Panc1 (cell line): Measurements from ENCODE around the gene NFATC1. TPM values are rescaled to one million over a fixed set of nuclear protein-coding genes. Genes with fewer than 3 reads are reported as not detected.

Experiments used
- ATAC-seq: fragments of 200-7000 bp; cut with Tn5 transposase; 2 replicates; pipeline ENCODE4 v1.9.1; 2020; ENCODE audit warnings: mild to moderate bottlenecking, moderate library complexity
- BruUV-seq: library from RNA; stranded (reverse); fragments of 400-500 nt; replicated peaks from 2 replicates; lab custom pipeline; 2021; lab: Mats Ljungman, UMichigan
- CTCF ChIA-PET: fragments of 300-600 bp; sonication (Branson Sonifier 250); formaldehyde crosslinking; loops from one replicate; lab custom pipeline; 2022; ENCODE audit warnings: antibody characterized with exemption; lab: Charles Lee
- POLR2A ChIA-PET: fragments of 300-600 bp; sonication (Branson Sonifier 250); formaldehyde crosslinking; loops from one replicate; lab custom pipeline; 2022; ENCODE audit warnings: antibody characterized with exemption; lab: Charles Lee
- DNase-seq: peaks from one replicate; pipeline ENCODE4 v3.0.0-alpha.2; 2010; ENCODE audit warnings: low read depth, low spot score
- H3K27ac ChIP-seq: 2 replicates; pipeline ENCODE4 v1.5.1; 2011; ENCODE audit warnings: mild to moderate bottlenecking, low read length, inconsistent platforms
- H3K27me3 ChIP-seq: fragments of 200-500 bp; sonication (Bioruptor generic); 2 replicates; pipeline ENCODE4 v1.6.0; 2014; ENCODE audit warnings: low read length, inconsistent platforms; ENCODE audit not compliant: control insufficient read depth, insufficient read depth
- H3K36me3 ChIP-seq: fragments of 200-500 bp; sonication (Bioruptor generic); 2 replicates; pipeline ENCODE4 v1.5.1; 2014; ENCODE audit warnings: inconsistent platforms, mild to moderate bottlenecking, low read length, moderate library complexity; ENCODE audit not compliant: control insufficient read depth, insufficient read depth
- H3K4me1 ChIP-seq: 2 replicates; pipeline ENCODE4 v1.5.1; 2011; ENCODE audit warnings: inconsistent platforms, mild to moderate bottlenecking, low read length, moderate library complexity; ENCODE audit not compliant: control insufficient read depth, insufficient read depth
- H3K4me3 ChIP-seq, 2 experiments: 2 replicates each; pipeline ENCODE4 v1.5.1; 2011 to 2012; ENCODE audit warnings: low read depth in 2 of 2, low read length in 2 of 2, mild to moderate bottlenecking in 2 of 2, inconsistent platforms in 1 of 2, moderate library complexity in 1 of 2
- H3K9me3 ChIP-seq: fragments of 200-500 bp; sonication (Bioruptor generic); 2 replicates; pipeline ENCODE4 v1.5.1; 2014; ENCODE audit warnings: low read depth, mild to moderate bottlenecking, inconsistent platforms, low read length, moderate library complexity; ENCODE audit not compliant: control insufficient read depth, insufficient read depth
- CTCF ChIP-seq: fragments of 450-650 bp; IDR thresholded peaks from 2 replicates; pipeline ENCODE4 v1.5.1; 2017; ENCODE audit warnings: mild to moderate bottlenecking
- POLR2AphosphoS5 ChIP-seq: IDR thresholded peaks from 2 replicates; pipeline ENCODE4 v1.6.1; 2012; ENCODE audit warnings: mild to moderate bottlenecking, low read depth, low read length, moderate library complexity
- REST ChIP-seq, 2 experiments: IDR thresholded peaks; 2 replicates each; pipeline ENCODE4 v1.6.1; 2011 to 2012; ENCODE audit warnings: low read depth in 2 of 2, control low read depth in 1 of 2, low read length in 1 of 2, mild to moderate bottlenecking in 1 of 2, moderate library complexity in 1 of 2; ENCODE audit not compliant: insufficient read depth in 1 of 2
- SIN3A ChIP-seq: IDR thresholded peaks from 2 replicates; pipeline ENCODE4 v1.6.1; 2012; ENCODE audit warnings: low read depth, mild to moderate bottlenecking, low read length, moderate library complexity, borderline replicate concordance; ENCODE audit not compliant: insufficient read depth
- TCF7L2 ChIP-seq: IDR thresholded peaks from 2 replicates; pipeline ENCODE4 v1.6.1; 2011; ENCODE audit warnings: mild to moderate bottlenecking, low read depth, low read length, inconsistent platforms
- in situ Hi-C: cut with HindIII; loops from 2 replicates; pipeline ENCODE4 v1.10.0; 2016; ENCODE audit warnings: low sequenced_read_pairs, low pct_unique_long_range_greater_than_20kb
- intact Hi-C: fragments of 100-400 bp; cut with micrococcal nuclease; formaldehyde crosslinking; loops from one replicate; pipeline ENCODE4 v1.10.0; 2022; ENCODE audit not compliant: unreplicated experiment
- total RNA-seq: library from RNA; stranded (reverse); gene quantifications from one replicate; pipeline ENCODE4 v1.2.1, GENCODE V29; 2021; ENCODE audit not compliant: unreplicated experiment

Gene NFATC1
- total RNA-seq, 1 experiment from 2014 or later = 30.8 TPM

GRCh38 chr18:79489899-79490625, 94.3 kb downstream of the NFATC1 start:
- peaks cover 8% of the 10 kb centered on the region for H3K4me1 ChIP-seq
- intact Hi-C loops (no loop called here), in situ Hi-C loops (no loop called here)
- H3K4me3 ChIP-seq = no peak overlapping the region
- POLR2A ChIA-PET = interaction anchor here (0.5 kb wide), 1 partner anchor 11 kb away, joined by 3 read pairs; no protein-coding TSS in a partner anchor
- CTCF ChIA-PET = no interaction called here
- H3K27me3 ChIP-seq = no peaks in the 10 kb centered on the region
- TF ChIP-seq POLR2AphosphoS5 (no peak), CTCF (no peak), TCF7L2 (no peak), REST (IDR thresholded peaks at IDR 0.05; ENCODE audit: insufficient read depth in 1 of 2, low read depth in 2 of 2, low read length in 1 of 2) (no peak), SIN3A (no peak)
- ATAC-seq = no peak
- no peak for DNase-seq
- H3K36me3 ChIP-seq = no peaks in the 10 kb centered on the region
- no peaks in the 10 kb centered on the region for H3K9me3 ChIP-seq
- H3K27ac ChIP-seq = no peak overlapping the region
- BruUV-seq = no TSS peak

- Histone ChIP-seq H3K9me3 (no peaks in the 10 kb centered on the region), H3K4me1 (peaks cover 2% of the 10 kb centered on the region; the same call in 1 of the 2 replicates), H3K27ac (no peak overlapping the region), H3K36me3 (no peaks in the 10 kb centered on the region), H3K27me3 (no peaks in the 10 kb centered on the region), H3K4me3 (no peak overlapping the region)
- ChIA-PET POLR2A (interaction anchor here (0.5 kb wide), 1 partner anchor 10 kb away, joined by 3 read pairs; no protein-coding TSS in a partner anchor), CTCF (no interaction called here)
- ATAC-seq = no peak
- intact Hi-C loops = no loop called here
- TF ChIP-seq SIN3A (no peak), CTCF (no peak), TCF7L2 (no peak), REST (IDR thresholded peaks at IDR 0.05; ENCODE audit: insufficient read depth in 1 of 2, low read depth in 2 of 2, low read length in 1 of 2) (no peak), POLR2AphosphoS5 (no peak)
- no TSS peak for BruUV-seq
- in situ Hi-C loops = no loop called here
- no peak for DNase-seq
Measured at GRCh38 chr18:79490626-79491041, 94.9 kb downstream of the NFATC1 start.
